Ishikawa (cell line): ENCODE results near the gene KLF9.

Experiments used
- CEBPB ChIP-seq: IDR thresholded peaks from 2 replicates; pipeline ENCODE4 v1.6.1; 2012
- CREB1 ChIP-seq: IDR thresholded peaks from 2 replicates; pipeline ENCODE4 v1.6.1; 2012; ENCODE audit warnings: low read depth
- EGR1 ChIP-seq: IDR thresholded peaks from 2 replicates; pipeline ENCODE4 v1.6.1; 2012
- EP300 ChIP-seq: IDR thresholded peaks from 2 replicates; pipeline ENCODE4 v1.6.1; 2012; ENCODE audit warnings: borderline replicate concordance
- FOXM1 ChIP-seq: IDR thresholded peaks from 2 replicates; pipeline ENCODE4 v1.6.1; 2012; ENCODE audit warnings: low read depth, borderline replicate concordance
- NFIC ChIP-seq: IDR thresholded peaks from 2 replicates; pipeline ENCODE4 v1.6.1; 2012
- RAD21 ChIP-seq: IDR thresholded peaks from 2 replicates; pipeline ENCODE4 v1.6.1; 2012; ENCODE audit warnings: low read depth
- REST ChIP-seq: IDR thresholded peaks from 2 replicates; pipeline ENCODE4 v1.6.1; 2012; ENCODE audit warnings: low read depth, mild to moderate bottlenecking
- TAF1 ChIP-seq: IDR thresholded peaks from 2 replicates; pipeline ENCODE4 v1.6.1; 2012; ENCODE audit warnings: low read depth, mild to moderate bottlenecking
- TCF12 ChIP-seq: IDR thresholded peaks from 2 replicates; pipeline ENCODE4 v1.6.1; 2012; ENCODE audit warnings: low read depth
- TEAD4 ChIP-seq: IDR thresholded peaks from 2 replicates; pipeline ENCODE4 v1.6.1; 2012
- YY1 ChIP-seq: IDR thresholded peaks from 2 replicates; pipeline ENCODE4 v1.6.1; 2012; ENCODE audit warnings: low read depth
- ZBTB7A ChIP-seq: IDR thresholded peaks from 2 replicates; pipeline ENCODE4 v1.6.1; 2012; ENCODE audit warnings: low read depth
- TF ChIP-seq, protein P1 (sequence below): IDR thresholded peaks from 2 replicates; pipeline ENCODE4 v1.6.1; 2012
- TF ChIP-seq, protein P2 (sequence below): IDR thresholded peaks from 2 replicates; pipeline ENCODE4 v1.6.1; 2012

Gene KLF9

DNA sequence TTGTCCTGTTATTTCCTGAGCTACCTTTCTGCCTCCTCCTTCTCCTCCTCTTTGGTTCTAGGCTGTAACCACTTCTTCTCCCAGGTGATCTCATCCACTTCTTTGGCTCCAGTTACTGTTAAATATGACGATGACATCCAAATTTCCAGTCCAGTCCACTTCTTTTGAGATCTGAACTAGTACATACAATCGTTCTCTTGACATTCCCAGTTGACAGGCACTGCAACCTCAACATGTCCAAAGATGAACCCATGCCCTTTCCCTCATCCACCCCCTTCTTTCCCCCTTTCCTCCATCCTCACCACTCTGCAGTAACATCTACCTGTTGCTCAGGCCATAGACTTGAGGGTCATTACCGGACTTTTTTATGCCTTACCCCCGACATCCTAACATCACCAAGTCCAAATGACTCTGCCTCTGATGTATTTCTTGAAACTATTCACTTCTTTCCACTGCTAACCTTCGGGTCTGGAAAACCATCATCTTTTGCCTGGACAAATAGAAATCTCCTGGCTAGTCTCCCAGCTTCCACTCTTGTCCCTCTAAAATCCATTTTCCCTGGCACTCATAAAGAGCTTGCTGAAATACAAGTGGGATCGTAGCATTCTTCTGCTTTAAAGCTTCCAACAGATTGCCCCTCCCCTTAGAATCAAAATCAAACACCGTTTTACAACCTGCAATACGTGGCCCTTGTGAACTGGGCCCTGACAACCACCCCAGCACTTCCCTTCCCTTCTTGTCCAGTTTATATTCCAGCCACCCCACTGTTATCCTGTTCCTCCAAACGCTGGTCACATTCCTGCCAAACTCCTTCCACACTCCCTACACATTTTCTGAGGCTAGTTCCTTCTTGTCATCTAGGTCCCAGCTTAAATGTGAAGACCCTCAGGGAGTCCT, 31.5 kb downstream of the KLF9 start:
- TF ChIP-seq, protein P1, sequence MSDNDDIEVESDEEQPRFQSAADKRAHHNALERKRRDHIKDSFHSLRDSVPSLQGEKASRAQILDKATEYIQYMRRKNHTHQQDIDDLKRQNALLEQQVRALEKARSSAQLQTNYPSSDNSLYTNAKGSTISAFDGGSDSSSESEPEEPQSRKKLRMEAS = no peak
- TF ChIP-seq RAD21 (no peak), TCF12 (no peak), EP300 (no peak), EGR1 (no peak), ZBTB7A (no peak), CREB1 (no peak), TEAD4 (no peak), NFIC (no peak), TAF1 (no peak)
- TF ChIP-seq, protein P2, sequence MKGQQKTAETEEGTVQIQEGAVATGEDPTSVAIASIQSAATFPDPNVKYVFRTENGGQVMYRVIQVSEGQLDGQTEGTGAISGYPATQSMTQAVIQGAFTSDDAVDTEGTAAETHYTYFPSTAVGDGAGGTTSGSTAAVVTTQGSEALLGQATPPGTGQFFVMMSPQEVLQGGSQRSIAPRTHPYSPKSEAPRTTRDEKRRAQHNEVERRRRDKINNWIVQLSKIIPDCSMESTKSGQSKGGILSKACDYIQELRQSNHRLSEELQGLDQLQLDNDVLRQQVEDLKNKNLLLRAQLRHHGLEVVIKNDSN = no peak

DNA sequence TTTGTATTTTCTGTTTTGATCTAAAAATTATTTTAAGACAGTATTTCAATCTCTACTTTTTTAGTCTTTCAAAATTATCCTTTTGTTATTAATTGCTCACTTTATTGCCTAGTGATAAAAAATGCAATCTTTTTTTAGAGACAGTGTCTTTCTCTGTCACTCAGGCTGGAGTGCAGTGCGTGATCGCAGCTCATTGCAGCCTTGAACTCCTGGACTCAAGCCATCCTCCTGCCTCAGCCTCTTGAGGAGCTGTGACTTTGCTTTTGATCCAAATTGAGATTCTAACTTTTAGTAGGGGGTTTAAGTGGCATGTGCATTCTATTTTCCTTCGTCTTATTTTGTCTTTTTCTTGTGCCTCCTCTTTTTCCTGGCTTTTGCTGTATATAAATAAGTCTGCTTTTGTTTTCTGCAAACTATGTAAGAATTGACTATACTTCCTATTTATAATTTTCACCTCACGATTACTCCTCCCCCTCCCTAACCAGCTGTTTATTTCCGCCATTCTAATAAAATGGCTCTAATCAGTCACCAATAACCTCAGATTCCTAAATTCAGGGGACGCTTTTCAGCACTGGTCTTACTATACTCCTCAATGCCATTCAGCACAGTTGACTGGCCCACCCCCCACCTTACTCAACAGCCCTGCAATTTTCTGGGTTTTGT, 32.3 kb downstream of the KLF9 start:
- TF ChIP-seq EGR1 = no peak
- no peak for TF ChIP-seq TEAD4
- no peak for TF ChIP-seq FOXM1
- TF ChIP-seq CEBPB = no peak
- TF ChIP-seq TAF1 = no peak
- TF ChIP-seq RAD21 = no peak
- TF ChIP-seq NFIC = no peak
- no peak for TF ChIP-seq REST
- TF ChIP-seq, protein P1 = no peak
- no peak for TF ChIP-seq CREB1
- TF ChIP-seq ZBTB7A = no peak
- TF ChIP-seq TCF12 = no peak
- no peak for TF ChIP-seq EP300
- TF ChIP-seq, protein P2 = no peak
- no peak for TF ChIP-seq YY1

GRCh38 chr9:70374962-70375618, 39.4 kb downstream of the KLF9 start:
- TF ChIP-seq CEBPB = no peak
- TF ChIP-seq, protein P2 = no peak
- no peak for TF ChIP-seq NFIC
- TF ChIP-seq CREB1 = no peak

- TF ChIP-seq ZBTB7A (no peak), FOXM1 (no peak), YY1 (no peak), TEAD4 (no peak), EGR1 (no peak), CEBPB (no peak), TCF12 (no peak)
- TF ChIP-seq, protein P1 = no peak
Observed at GRCh38 chr9:70367305-70367930, 47.0 kb downstream of the KLF9 start.

- TF ChIP-seq TEAD4 (no peak), ZBTB7A (no peak), RAD21 (no peak), EP300 (no peak), FOXM1 (no peak), TCF12 (no peak), CEBPB (no peak), EGR1 (no peak), YY1 (no peak), REST (no peak), CREB1 (no peak), TAF1 (no peak), NFIC (no peak)
- TF ChIP-seq, protein P2 = no peak
- TF ChIP-seq, protein P1 = no peak
Observed at GRCh38 chr9:70363760-70364159, 50.7 kb downstream of the KLF9 start.
